Peyer's patch (tissue), 4 donors: ENCODE data around the gene RSAD2. TPM values are rescaled to one million over a fixed set of nuclear protein-coding genes. Genes with fewer than 3 reads are reported as not detected.

Experiments used
- DNase-seq, 3 donors: peaks; one replicate each; pipeline ENCODE4 v3.0.0-alpha.2; 2017 to 2019
- H3K27ac ChIP-seq, 4 donors: fragments of 200-600 bp; sonication (generic); one replicate each; pipeline ENCODE4 v1.5.1; 2016 to 2019
- H3K27me3 ChIP-seq, 2 donors: fragments of 200-600 bp; sonication (generic); one replicate each; pipeline ENCODE4 v1.5.1; 2019
- H3K36me3 ChIP-seq, 3 donors: fragments of 200-600 bp; sonication (generic); one replicate each; pipeline ENCODE4 v1.5.1; 2016 to 2019
- H3K4me1 ChIP-seq, 4 donors: fragments of 200-600 bp; sonication (generic); one replicate each; pipeline ENCODE4 v1.5.1; 2016 to 2019
- H3K4me3 ChIP-seq, 4 donors: fragments of 200-600 bp; sonication (generic); 1 replicate in 3 of 4; 2 replicates in 1 of 4; pipeline ENCODE4 v1.5.1; 2016 to 2019; ENCODE audit warnings: mild to moderate bottlenecking in 1 of 4
- H3K9me3 ChIP-seq, 4 donors: fragments of 200-600 bp; sonication (generic); one replicate each; pipeline ENCODE4 v1.5.1; 2016 to 2019; ENCODE audit warnings: mild to moderate bottlenecking in 1 of 4
- POLR2A ChIP-seq, 2 donors: fragments of 450-650 bp; IDR thresholded peaks; one replicate each; pipeline ENCODE4 v1.5.1; 2017; ENCODE audit warnings: antibody characterized with exemption in 2 of 2, mild to moderate bottlenecking in 2 of 2, moderate library complexity in 2 of 2
- total RNA-seq, 4 donors: library from RNA; depleted of rRNA; stranded (reverse); fragments of >200 nt; gene quantifications; one replicate each; pipeline ENCODE4 v1.1.0, GENCODE V29; 2016
- TF ChIP-seq, protein P1 (sequence below), 6 experiments: fragments of 450-650 bp in 4 of 6; fragments of 200-600 bp in 2 of 6; sonication (generic) in 1 of 6; IDR thresholded peaks; one replicate each; pipeline ENCODE4 v1.5.1; 2017 to 2019; ENCODE audit warnings: antibody characterized with exemption in 6 of 6, mild to moderate bottlenecking in 3 of 6, moderate library complexity in 1 of 6

RSAD2 gene
- total RNA-seq, 4 donors from 2014 or later = 1.2 to 5.8 (median 2.2) TPM

DNA sequence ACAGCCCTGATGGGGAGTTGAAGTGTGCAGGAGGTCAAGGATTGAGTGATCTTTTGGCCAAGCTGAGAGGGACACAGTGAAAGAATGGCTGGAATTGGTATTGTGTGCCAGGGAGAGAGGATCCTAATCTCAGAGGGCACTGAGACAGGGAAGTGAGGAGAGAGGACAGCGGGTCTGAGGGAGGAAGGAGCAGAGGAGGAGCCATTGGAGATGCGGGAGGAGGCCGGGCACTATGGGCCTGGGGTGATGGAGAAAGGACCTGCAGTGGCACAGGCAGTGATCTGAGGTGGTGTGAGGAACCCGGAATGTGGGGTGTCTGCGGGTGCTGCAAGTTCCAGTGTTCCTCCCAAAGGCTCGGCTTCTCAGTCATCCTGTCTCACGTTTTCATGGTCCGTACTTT is 66.4 kb downstream of the RSAD2 start:
- H3K9me3 ChIP-seq = no peaks in the 10 kb centered on the region
- no peak overlapping the region for H3K4me3 ChIP-seq
- peaks cover 0 to 6% (median 0%) of the 10 kb centered on the region in 4 donors for H3K4me1 ChIP-seq
- no peak for DNase-seq
- no peak overlapping the region for H3K27ac ChIP-seq
- H3K36me3 ChIP-seq = peaks cover 0 to 7% (median 0%) of the 10 kb centered on the region in 3 donors
- TF ChIP-seq, protein P1, sequence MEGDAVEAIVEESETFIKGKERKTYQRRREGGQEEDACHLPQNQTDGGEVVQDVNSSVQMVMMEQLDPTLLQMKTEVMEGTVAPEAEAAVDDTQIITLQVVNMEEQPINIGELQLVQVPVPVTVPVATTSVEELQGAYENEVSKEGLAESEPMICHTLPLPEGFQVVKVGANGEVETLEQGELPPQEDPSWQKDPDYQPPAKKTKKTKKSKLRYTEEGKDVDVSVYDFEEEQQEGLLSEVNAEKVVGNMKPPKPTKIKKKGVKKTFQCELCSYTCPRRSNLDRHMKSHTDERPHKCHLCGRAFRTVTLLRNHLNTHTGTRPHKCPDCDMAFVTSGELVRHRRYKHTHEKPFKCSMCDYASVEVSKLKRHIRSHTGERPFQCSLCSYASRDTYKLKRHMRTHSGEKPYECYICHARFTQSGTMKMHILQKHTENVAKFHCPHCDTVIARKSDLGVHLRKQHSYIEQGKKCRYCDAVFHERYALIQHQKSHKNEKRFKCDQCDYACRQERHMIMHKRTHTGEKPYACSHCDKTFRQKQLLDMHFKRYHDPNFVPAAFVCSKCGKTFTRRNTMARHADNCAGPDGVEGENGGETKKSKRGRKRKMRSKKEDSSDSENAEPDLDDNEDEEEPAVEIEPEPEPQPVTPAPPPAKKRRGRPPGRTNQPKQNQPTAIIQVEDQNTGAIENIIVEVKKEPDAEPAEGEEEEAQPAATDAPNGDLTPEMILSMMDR (IDR thresholded peaks at IDR 0.05) = no peak
- no peak for TF ChIP-seq POLR2A (IDR thresholded peaks at IDR 0.05)
- H3K27me3 ChIP-seq = no peaks in the 10 kb centered on the region

- TF ChIP-seq POLR2A (IDR thresholded peaks at IDR 0.05) = no peak
- TF ChIP-seq, protein P1 (IDR thresholded peaks at IDR 0.05) = no peak
- peak overlapping the region in 1 of 4 donors; percentile 17 for H3K27ac ChIP-seq
Observed at GRCh38 chr2:6944555-6944954, 67.0 kb downstream of the RSAD2 start.

DNA sequence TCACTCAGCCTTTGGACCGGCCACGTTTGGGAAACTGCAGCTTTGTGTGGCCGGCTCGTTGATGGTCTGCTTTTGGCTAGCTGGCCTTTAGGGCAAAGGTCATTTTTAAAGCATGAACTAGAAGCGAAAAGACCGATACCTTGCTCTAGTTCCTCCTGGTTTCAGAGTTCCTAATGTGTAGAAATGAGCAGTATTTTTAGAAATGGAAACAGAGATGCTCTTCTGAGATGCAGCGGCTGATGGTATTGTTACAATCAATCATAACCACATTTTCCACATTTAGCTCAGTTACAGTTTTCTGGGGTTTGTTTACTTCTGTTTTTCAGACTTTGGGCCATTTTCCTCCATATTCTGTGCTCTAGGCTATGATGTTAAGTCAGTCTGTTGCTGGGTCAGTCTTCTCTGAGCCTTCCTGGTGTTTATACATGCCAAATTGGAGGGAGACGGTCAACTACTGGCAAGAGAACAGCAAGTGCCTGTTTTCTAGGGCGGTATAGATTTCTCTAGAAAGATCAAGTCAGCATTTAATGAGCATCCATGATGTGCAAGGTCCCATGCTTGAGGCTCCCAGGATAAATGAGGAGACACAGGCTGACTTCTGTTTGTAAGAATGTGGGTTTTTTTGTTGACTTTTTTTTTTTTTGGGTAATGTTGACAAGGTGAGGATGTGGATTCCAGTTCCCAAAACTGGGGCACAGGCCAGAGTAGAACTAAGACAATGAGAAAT is 67.7 kb downstream of the RSAD2 start:
- Histone ChIP-seq H3K4me3 (no peak overlapping the region), H3K4me1 (peaks cover 0 to 6% (median 0%) of the 10 kb centered on the region in 4 donors), H3K27me3 (no peaks in the 10 kb centered on the region), H3K36me3 (peaks cover 0 to 7% (median 0%) of the 10 kb centered on the region in 3 donors), H3K9me3 (no peaks in the 10 kb centered on the region), H3K27ac (peak overlapping the region in 1 of 4 donors; percentile 17)
- no peak for DNase-seq
- TF ChIP-seq POLR2A (IDR thresholded peaks at IDR 0.05) = no peak
- TF ChIP-seq, protein P1 (IDR thresholded peaks at IDR 0.05) = no peak

More at GRCh38 chr2:6944555-6944954, 67.0 kb downstream of the RSAD2 start:
- Histone ChIP-seq H3K4me1 (peaks cover 0 to 6% (median 0%) of the 10 kb centered on the region in 4 donors), H3K9me3 (no peaks in the 10 kb centered on the region), H3K4me3 (no peak overlapping the region), H3K27me3 (no peaks in the 10 kb centered on the region), H3K36me3 (peaks cover 0 to 7% (median 0%) of the 10 kb centered on the region in 3 donors)
- DNase-seq = no peak

DNA sequence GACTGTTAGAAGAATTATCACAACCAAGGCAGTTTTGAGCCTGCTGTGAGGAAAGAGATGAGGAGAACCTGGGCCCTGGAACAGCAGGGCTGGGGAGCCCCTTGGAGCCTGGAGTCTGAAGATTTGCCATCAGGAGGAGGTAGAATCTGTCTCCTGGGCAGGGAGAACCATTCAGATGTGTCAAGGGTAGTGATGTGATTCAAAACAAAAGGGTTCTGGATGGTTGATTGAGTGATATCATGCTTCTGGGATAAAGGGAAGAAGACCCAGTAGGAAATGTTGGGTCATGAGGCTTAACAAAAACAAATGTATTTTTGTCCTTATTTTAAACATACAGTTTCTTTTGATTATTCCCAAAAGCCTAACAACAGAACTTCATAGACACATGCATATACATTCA is 68.2 kb downstream of the RSAD2 start:
- DNase-seq = no peak
- Histone ChIP-seq H3K4me1 (peaks cover 0 to 6% (median 0%) of the 10 kb centered on the region in 4 donors), H3K27me3 (no peaks in the 10 kb centered on the region), H3K9me3 (no peaks in the 10 kb centered on the region), H3K4me3 (no peak overlapping the region), H3K27ac (no peak overlapping the region), H3K36me3 (peaks cover 0 to 7% (median 0%) of the 10 kb centered on the region in 3 donors)
- no peak for TF ChIP-seq POLR2A (IDR thresholded peaks at IDR 0.05)
- TF ChIP-seq, protein P1 (IDR thresholded peaks at IDR 0.05) = no peak

DNA sequence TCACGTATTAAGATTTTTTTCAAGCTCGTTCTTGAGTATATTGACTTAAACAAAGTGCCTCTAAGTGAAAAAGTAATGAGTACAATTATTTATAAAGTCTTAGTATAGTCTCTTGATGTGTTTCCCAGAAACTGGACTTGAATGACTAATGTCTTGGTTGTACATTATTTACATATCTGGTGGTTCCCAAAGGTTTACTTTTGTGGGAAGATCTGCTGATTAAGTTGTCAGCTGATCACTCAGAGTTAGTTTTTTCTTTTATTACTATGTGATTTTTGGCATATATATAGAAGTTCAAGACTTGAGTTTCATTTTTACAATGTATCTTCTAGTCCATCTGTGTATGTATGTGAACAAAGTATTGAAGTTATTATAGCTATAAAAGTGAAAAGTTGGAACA is 69.1 kb downstream of the RSAD2 start:
- Histone ChIP-seq H3K27me3 (no peaks in the 10 kb centered on the region), H3K36me3 (peaks cover 0 to 4% (median 0%) of the 10 kb centered on the region in 3 donors), H3K4me1 (peaks cover 0 to 6% (median 0%) of the 10 kb centered on the region in 4 donors), H3K9me3 (no peaks in the 10 kb centered on the region), H3K4me3 (no peak overlapping the region), H3K27ac (no peak overlapping the region)
- no peak for DNase-seq
- no peak for TF ChIP-seq POLR2A (IDR thresholded peaks at IDR 0.05)
- TF ChIP-seq, protein P1 (IDR thresholded peaks at IDR 0.05) = no peak

Other genes starting within 250 kb of the RSAD2 start
- 10 to 100 TPM in 3 of 4 donors, 1 to 10 TPM in 1; 7.4 to 13.2 (median 11.4) TPM for gene CMPK2, start 11.9 kb upstream of the RSAD2 start, total RNA-seq
- gene RNF144A, start 39.6 kb downstream of the RSAD2 start, total RNA-seq = 10 to 100 TPM in 3 of 4 donors, 1 to 10 TPM in 1; 9.1 to 16.5 (median 13.9) TPM